Cerebellar nuclear complex (tissue), 1 donor: Measurements from ENCODE around the gene FAM78B.

Experiments
- DNase-seq, 2 experiments: peaks; one replicate each; lab custom pipeline; 2025; lab: John Stamatoyannopoulos, UW

Gene FAM78B, protein sequence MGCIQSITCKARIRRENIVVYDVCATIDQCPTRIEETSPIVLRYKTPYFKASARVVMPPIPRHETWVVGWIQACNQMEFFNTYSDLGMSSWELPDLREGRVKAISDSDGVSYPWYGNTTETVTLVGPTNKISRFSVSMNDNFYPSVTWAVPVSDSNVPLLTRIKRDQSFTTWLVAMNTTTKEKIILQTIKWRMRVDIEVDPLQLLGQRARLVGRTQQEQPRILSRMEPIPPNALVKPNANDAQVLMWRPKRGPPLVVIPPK

DNA sequence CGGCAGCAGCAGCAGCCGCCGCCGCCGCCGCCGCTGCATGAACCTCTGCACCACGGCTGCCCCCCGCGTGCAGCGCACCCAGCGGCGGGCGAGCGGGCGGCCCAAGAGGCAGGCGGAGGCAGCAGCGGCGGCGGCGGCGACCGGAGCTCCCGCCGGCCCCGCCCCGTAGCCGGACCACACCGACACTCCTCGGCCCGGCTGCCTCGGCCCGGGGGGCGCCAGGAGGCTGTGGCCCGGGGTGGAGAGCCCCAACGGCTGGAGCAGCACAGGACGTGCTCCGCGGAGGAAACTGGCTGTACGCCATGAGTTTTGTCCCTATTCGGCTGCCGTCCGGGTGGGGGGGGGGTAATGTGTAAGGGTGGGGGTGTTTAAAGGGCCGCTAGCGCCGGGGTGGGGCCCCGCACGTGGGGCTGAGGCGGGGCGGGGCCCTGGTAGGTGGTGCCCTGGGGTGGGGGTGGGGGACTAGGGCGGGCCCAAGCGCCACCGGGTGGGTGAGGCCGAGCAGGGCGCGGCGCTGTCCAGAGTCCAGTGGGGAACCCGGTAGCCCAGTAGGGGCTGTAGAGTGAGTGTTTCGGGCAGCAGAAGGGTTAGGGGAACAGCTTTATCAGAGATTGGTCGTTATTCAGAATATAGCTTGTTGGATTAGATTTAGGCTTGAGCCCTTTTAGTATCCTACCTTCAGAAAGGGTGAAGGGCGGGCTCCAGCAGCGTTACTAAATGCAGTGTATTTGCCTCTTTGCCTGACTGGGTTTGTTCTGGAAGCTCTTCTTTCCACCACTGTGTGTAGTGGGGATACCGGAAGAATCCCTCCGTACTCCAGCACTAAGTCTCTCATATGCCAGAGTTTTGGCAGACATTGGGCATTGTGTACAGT lies at the start of gene FAM78B:
TSS of gene FAM78B (minus strand) at position 304 of the 874 bp plus-strand sequence. CDS start 753 bp downstream, outside the sequence.
- DNase-seq, result no peak

DNA sequence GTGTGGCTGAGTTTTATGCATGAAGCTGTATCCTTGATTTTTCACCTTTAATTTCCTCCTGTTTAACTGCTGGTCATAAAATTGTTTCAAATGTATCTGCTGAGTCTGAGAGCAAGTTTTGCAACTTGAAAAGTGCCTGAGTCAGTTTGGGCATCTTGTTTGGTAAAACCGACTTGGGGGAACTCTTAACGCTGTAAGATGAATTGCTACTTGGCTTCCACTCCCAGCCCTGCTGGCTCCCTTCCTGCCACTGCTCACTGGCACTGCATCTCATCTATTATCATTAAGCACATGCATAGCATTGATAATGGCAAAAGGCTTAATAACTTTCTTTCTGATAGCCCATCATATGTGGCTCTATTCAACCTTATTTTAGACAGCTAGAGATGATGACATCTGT lies 35.7 kb upstream of the FAM78B start:
- DNase-seq, result no peak

DNA sequence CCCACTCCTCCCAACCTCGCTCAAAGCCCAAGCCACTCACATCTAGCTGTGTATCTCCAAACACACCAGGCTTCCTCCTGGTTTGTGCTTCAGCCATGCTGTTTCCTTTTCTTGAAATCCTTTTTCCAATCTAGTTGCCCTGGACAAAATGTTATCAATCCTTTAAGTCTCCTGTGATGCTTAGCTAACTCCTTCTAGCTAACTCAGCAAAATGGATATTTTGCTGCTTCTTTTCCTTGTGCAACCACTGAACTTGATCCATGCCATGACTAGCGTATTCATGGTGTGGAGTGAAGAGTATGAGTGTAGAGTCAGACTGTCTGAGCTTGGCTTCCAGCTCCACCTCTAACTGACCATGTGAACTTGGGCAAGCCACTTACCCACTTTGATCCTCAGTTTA lies 33.9 kb upstream of the FAM78B start:
- no peak for DNase-seq

DNA sequence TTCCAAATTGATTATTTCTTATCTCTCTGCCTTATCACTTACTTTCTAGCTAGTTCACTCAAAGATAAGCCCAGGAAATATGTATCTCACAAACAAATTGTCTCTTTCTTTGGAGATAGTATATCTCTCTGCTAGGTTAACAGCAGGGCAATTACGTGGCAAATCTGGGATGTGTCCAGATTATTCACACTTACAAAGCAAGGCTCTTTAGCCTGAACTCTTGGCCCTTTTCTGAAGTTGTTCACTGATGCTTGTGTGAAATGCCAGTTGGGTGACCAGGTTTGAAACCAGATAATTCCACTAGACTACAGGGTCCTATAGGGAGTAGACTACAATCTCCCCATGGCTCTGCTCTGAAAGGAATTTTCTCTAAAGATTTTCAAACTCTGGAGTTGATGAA lies 30.8 kb upstream of the FAM78B start:
- no peak for DNase-seq

DNA sequence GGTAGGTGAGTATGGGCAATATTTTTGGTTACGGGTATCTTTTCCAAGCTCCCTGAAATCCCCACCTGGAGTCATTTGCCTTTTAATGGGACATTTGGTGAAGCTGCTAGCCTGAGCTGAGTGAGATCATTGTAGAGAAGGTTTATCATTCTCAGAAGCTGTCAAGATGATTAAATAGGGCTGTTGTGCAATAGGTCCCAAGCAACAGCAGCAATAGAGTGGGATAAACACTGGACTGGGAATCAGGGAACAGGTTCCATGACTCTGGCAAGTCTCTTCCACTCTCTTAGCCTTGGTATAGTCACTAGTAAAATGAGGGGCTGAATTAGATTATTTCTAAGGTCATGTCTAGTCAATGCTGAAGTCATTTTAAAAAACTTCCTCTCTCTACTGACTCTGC lies 30.3 kb upstream of the FAM78B start:
- no peak for DNase-seq

DNA sequence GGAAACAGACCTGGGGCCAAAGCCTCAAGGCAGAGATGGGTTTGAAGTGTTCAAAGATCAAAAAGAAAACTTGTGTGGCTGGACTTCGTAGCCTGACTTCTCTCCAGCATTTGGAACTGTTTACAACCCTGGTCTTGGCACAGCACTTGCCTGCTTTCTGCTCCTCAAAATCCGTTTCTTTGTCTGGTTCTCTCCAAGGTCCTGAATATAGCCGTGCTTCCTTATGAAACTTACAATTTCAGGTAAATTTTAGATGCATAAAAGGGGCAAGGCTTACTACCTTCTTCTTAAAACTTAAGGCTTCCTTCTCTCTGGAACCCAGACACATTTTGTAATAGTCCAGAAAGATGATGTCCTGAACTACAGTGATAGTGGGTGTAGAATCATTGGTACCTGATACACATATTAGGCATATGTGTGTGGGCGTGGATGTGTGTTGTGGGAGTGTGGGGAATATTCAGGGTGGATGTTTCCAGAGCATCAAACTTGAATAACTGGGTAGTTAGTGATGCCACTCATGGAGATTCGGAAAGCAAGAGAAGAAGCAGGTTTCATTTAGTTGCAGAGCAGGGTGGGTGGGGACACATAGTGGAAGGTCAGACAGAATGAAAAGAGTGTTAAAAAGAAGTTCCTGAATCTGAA lies 26.4 kb upstream of the FAM78B start:
- DNase-seq, result no peak

DNA sequence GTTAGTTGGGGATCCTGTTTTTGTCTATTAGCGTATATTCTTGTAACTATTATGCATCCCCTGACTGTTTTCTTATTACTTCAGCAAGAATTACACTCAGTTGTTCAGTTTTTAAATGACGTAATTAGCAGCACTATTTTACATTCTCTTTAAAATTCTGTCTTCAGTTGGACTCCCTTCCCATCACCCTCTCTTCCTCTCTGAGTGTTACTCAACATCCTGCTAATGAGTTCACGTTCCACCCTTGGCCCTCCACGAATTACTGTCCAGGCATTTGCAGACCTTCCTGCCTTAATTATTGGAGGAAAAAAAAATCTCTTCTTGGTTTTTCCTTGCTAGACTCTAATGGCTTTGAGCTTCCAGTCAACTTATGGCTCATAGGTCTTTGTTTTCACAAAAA lies 23.6 kb upstream of the FAM78B start:
- no peak for DNase-seq

DNA sequence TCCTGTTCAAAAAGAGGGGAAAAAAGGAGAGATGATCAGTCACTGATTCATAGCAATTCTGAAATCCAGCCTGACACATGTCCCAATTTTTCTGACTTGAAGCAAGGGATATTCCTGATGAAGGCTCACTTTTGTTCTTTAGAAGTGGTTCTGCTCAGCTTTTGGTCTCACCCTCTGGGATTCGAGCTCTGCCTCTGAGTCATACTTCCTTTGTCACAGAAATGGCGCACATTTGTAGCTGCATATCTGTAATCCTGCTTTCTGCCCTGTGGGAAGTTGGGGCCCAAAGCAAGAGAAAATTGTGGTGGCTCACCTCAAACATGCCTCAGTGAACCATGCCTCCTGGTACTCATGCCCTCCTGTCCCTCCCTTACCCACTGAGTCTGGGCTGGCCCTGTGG lies 22.3 kb upstream of the FAM78B start:
- no peak for DNase-seq

DNA sequence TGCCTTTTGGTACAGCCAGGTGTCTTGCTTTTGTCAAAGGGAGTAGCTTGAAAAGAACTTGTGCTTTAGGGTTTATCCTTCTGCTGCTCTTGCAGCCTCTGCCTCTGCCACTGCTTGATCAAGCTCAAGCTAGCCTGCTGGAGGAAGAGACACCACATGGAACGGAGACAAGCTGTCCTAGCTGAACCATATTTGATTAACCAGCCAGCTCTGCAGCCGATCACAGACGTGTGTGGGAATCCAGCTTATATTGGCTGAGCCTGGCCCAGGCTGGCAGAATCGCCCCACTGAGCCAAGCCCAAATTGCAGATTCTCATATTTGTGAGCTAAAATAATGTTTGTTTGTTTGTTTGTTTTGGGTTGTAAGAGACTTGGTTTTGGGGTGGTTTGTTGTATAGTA lies 18.7 kb upstream of the FAM78B start:
- DNase-seq, result no peak

DNA sequence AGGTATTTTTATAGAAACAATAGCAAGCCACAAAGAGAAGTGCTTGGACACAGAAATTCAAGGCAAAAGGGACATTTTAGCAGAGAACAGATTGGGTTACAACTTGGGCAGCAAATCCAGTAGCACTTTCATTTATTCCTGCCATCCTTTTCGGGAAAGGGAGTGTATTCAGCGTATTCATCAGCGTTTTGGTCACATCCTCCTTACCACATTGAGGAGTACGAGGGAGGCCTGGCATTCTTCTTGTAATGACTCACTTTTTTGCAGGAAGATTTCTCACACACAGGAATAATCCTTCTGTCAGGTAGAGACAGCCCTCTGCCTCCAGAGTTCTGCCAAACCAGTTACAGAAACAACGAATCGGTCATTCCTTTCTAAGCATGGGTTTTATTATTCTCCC lies 18.1 kb upstream of the FAM78B start:
- no peak for DNase-seq

DNA sequence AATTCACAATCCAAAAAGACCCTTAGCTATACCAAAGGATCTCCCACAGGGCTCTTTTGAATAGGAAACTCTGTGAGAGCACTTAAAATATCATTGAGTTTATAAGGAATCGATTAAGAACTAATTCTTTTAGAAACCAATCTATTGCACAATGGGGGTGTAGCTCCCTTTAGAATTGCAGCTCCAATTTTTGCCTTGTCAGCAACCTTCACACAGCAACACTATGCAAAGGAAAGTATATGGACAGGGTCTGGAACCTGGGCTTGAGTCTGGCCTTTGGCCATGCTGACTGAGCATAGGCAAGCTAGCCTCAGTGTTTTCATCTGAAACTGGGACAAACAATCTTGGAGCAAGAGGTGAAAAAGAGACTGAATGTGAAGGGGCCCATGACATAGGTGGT lies 17.2 kb upstream of the FAM78B start:
- no peak for DNase-seq

DNA sequence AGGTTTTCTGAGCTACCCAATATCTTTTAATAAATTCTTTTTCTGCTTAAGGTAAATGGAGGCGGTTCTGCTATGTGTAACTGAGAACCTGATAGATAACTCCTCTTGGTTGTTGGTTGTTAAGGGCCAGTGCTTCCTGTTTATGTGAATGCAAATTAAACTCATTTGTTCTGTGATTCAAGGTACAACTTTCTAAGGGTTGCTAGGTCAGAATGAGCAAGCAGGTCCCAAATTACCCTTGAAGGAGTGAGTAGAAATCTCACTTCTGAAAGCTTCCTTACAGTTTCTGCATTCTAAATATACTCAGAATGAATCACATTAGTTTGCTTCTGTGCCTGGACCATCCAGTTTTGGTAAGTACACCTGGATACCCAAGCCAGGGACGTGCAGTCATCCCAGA lies 15.5 kb upstream of the FAM78B start:
- DNase-seq, result no peak

DNA sequence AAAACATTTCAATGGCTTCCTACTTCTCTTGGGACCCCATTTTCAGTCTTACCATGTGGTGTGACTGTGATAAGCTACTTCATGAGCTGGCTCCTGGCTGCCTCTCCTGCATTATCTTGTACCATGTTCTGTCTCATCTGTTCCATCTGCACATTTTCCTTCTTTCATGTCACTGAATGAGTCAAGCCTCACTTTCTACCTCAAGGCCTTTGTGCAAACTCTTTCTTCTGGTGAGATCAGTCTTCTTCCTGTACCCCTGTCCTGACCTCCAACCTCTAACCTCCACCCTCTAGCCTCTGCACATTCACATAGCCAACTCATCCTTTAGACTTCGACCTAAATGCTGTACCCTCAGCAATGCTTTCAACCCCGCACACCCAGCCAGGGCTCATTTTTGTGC lies 9.6 kb upstream of the FAM78B start:
- DNase-seq, result no peak

DNA sequence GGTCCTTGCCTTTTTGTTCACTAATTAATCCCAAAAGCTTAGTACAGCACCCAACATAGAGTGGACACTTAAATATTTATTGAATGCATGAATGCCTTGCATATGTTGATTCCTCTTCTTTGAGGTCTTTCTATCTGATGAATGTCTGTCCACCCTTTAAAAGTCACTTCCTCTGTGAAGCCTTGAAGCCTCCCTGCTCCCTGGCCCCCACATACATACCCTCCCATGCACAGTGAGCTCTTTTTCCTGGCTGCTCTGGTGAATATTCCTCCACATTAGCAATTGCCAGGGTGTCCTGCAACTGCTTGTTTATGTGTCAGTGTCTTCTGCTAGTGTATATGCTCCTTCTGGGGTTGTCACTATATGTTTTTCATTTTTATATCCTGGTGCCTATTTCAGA lies 8.2 kb upstream of the FAM78B start:
- DNase-seq, result no peak

DNA sequence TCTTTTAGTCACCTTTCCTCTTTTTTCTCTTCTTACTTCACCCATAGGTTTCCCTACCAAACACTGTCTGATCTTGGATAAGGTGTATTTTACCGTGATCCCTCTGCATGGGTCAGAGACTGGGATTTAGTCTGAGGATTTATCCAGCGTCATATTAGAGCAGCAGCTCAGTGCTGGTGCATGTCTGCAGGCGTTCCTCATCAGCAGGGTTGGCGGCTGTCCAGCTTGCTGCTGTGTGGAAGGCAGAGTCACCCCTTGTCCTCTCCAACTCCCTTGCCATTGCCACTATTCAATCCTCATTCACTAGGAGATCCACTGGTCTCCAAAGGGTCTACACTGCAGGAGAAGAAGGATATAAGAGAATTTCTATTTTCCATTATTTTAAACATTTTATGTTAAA lies 7.3 kb upstream of the FAM78B start:
- DNase-seq, result no peak

DNA sequence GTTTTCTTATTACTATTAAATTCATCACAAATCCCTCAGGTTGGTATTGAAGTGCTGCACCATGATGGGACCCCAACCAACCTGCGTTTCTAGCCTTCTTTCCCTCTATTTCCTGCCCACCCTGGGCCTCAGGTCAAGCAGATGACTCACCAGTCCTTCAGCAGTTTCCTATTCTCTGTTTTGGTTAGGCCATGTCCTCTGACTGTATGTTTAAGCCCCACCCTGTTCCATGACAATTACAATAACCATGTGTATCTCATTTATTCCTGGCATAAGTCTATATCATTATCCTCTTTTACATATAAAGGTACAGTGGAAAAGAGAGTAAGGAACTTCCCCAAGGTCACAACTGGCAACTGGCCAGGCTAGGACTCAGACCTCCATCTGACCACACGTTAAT lies 5.3 kb upstream of the FAM78B start:
- DNase-seq, result no peak

DNA sequence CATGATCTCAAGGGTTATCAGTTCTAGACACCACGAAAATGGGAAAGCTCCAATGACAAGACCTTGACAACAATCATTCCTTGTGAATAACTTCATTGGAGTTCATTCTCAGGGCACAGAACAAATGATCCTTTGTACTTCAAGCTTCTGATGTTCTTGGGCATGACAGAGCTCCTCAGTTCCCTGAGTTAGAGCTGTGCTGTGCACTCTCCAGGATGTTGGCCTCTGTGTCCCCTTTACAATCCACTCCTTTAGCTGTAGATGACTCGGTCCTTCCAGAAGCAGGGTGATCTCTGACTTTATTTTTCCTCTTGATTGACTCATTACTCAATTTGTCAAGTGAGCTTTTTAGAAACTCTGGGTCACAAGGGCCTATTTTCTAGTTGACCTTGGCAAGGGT lies 3.9 kb upstream of the FAM78B start:
- no peak for DNase-seq

DNA sequence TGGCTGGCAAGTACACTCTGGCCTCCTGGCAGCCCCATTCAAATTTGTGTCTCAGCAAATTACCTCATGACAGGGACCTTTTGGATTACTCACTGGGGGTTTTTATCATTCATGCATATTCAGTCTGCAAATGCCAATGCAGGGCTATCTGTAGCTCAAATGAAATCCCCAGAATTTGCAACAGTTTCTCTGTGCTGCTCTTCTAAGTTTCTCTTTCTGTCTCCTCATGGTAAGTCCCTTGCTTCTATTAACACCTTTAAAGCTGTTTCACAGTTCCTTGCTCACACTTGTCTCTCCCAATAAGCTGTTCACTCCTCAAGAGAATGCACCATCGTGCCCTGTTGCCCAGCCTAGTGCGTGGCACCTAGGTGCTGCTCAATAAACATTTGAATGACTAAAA lies 3.3 kb upstream of the FAM78B start:
- no peak for DNase-seq

DNA sequence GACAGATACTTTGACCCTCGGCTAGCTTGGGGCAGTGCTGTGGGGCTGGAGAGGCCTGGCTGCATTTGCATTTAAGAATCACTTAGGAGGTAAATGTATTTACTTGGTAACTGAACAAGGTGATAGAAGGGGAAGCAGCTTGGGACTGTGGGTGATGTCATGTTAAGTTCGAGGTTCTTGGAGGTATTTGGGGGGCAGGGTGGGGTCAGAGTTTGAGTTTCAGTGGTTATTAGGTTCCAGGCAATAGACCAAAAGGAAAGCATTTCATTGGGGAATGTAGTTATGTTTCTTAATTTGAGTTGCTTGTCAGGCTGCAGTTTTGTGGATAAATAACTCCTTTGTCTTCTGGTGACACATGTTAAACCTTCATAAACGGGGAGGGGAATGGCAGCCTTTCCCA lies 2.4 kb upstream of the FAM78B start:
- DNase-seq, result no peak

DNA sequence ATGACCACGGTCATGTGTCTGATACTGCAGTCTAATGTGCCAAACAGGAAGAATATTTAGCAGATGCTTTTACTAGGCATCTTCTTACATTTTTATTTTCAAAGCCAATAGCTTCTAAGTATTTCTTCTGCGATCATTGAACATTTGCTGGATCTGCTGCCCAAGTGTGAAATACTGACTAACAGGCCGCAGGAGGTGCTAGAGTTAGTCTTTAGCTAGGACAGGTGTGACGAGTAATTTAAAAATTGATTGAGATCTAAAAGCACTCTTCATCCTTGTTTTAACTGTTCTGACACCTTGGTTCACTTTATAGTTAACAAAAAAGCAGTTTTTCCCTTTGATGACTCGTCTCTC lies 748 bp upstream of the FAM78B start:
- no peak for DNase-seq

DNA sequence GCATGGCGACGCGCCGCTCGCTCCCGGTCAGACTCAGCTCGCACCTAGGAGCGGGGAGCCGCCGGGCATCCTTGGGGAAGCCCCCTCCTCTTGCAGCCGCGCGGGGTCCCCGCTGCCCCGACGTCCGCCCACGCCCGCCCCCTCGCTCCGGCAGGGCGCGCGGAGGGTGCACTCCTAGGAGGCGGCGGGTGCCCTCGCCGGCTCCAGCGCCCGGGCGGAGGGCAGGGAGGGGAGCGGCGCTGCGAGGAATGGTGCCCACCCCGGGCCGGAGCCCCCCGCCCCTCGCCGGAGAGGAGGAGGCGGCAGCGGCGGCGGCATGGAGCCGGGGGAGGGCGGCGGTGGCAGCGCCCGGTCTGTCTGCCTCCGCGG lies 488 bp downstream of the FAM78B start:
- DNase-seq, result no peak

DNA sequence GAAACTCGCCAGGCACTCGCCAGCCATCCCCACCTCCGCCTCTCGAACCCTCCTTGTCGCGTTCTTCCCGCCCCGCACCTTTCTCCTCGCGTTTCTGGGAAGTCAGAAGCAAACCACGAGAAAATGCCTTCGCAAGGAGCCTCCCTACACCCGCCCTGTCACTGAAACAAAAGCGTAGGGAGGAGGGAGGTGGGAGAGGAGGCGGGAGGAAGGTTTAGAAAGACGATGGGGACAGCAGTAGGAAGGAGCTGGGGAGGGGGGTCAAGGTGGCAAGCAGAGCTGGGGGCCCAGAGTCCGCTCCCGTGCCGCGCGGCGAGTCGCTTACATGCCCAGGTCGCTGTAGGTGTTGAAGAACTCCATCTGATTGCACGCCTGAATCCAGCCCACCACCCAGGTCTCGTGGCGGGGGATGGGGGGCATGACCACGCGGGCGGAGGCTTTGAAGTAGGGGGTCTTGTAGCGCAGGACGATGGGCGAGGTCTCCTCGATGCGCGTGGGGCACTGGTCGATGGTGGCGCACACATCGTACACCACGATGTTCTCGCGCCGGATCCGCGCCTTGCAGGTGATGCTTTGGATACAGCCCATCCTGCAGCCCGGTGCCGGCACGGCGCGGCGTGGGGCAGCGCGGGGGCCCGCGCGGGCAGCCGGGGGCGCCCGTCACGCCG lies 1.0 kb downstream of the FAM78B start:
- no peak for DNase-seq
